Stimulated activated CD4-positive, alpha-beta T cell treated with anti-CD3 and anti-CD28 coated beads, Interleukin-12 subunit alpha, Interleukin-12 subunit beta, amount 100 ng/mL, for 24 hours (primary cell): ENCODE results near the gene OR1G1.
"Not testable (repeated sequence)": the region's sequence is repeated elsewhere in the genome, so short reads cannot be mapped to it uniquely, and the experiment has no call there.

Experiments used
- DNase-seq, 2 experiments: peaks; one replicate each; pipeline ENCODE4 v3.0.0-alpha.2; 2020; ENCODE audit warnings: low read depth in 2 of 2

Gene OR1G1

DNA sequence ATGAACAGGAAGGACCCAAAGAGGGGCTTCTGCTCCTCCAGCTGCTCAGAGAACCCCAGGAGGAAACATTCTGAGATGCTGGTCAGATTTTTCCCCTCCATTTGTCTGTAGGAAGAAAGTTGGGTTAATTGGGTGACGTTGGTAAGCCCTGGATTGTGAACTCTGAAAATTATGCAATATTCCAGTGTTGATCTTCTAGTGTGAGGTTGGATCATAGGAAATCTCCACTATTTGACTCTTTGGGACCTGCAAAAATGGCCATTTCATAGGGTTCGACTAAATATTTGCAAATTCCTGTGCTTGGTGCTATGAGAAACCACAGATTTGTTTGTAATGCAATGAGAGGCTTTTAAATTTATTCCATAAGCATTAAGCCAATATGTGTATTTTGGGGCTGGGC, at the start of gene OR1G1:
TSS of gene OR1G1 (minus strand) at position 101 of the 400 bp plus-strand sequence. CDS start at position 101, 0 bp downstream.
- no peak for DNase-seq

DNA sequence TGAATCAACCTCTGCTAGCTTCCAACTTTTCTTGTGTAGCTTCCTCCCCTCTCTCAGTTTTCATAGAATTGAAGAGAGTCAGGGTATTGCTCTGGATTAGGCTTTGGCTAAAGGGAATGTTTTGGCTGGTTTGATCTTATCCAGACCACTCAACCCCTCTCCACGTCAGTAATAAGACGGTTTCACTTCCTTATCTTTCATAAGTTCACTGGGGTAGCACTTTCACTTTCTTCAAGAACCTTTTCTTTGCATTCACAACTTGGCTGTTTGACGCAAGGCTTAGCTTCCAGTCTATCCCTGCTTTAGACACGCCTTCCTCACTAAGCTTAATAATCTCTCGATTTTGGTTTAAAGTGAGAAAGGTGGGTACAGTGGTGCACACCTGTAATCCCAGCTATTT, 40.2 kb upstream of the OR1G1 start:
- DNase-seq, result no peak

DNA sequence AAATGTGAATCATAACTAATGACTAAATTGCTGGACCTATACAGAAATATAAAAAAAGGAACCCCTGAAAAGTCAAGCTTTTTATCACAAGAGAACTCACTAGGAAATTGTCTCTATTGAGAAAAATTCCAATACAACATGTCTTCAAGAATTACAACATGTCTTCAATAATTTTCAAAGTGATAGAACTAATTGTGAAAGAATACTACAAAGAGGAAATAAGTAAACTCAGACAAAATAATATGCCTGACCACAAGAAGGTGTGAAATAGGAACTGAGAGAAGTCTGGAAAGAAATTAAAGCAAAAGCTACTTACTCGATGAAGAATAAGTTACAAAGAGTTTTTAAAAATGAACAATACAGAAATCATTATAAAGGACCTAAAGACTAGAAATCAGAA, 29.9 kb upstream of the OR1G1 start:
- DNase-seq, result no peak

DNA sequence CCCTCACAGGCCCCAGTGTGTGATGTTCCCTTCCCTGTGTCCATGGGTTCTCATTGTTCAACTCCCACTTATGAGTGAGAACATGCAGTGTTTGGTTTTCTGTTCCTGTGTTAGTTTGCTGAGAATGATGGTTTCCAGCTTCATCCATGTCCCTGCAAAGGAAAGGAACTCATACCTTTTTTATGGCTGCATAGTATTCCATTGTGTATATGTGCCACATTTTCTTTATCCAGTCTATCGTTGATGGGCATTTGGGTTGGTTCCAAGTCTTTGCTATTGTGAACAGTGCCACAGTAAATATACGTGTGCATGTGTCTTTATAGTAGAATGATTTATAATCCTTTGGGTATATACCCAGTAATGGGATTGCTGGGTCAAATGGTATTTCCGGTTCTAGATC, 10.1 kb upstream of the OR1G1 start:
- not testable (repeated sequence) for DNase-seq

DNA sequence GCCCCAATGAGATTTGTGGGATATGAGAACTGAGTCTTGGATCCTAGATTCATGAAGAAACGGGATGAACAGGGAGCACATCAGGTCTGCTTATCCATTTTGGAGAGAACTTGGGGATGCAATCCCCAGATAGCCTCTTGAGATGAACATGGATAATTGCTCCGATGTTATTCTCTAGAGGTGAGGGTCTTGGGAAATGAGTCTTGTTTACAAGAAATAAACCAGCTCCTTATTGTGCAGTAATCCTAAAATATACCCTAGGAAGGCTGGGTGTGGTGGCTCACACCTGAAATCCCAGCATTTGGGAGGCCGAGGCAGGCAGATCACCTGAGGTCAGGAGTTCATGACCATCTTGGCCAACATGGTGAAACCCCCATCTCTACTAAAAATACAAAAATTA, 23.0 kb downstream of the OR1G1 start, which contains the start of gene OR1D2:
TSS of gene OR1D2 (minus strand) at position 101 of the 400 bp plus-strand sequence. CDS start 11,426 bp downstream, outside the sequence.
- DNase-seq, result no peak
